Gastrocnemius medialis (tissue), 4 donors: ENCODE data around the gene AK2.

ENCODE experiments used
- POLR2A ChIP-seq, 2 donors: fragments of 450-650 bp; IDR thresholded peaks; one replicate each; pipeline ENCODE4 v1.6.1; 2017; ENCODE audit warnings: antibody characterized with exemption in 2 of 2, mild to moderate bottlenecking in 2 of 2, moderate library complexity in 2 of 2
- TF ChIP-seq, protein P1 (sequence below), 5 experiments: fragments of 450-650 bp in 3 of 5; fragments of 200-600 bp in 2 of 5; sonication (generic) in 2 of 5; IDR thresholded peaks in 4 of 5; conservative IDR thresholded peaks in 1 of 5; 1 replicate in 4 of 5; 2 replicates in 1 of 5; pipeline ENCODE4 v1.5.1; 2016 to 2019; ENCODE audit warnings: antibody characterized with exemption in 5 of 5, mild to moderate bottlenecking in 3 of 5, moderate library complexity in 3 of 5

DNA sequence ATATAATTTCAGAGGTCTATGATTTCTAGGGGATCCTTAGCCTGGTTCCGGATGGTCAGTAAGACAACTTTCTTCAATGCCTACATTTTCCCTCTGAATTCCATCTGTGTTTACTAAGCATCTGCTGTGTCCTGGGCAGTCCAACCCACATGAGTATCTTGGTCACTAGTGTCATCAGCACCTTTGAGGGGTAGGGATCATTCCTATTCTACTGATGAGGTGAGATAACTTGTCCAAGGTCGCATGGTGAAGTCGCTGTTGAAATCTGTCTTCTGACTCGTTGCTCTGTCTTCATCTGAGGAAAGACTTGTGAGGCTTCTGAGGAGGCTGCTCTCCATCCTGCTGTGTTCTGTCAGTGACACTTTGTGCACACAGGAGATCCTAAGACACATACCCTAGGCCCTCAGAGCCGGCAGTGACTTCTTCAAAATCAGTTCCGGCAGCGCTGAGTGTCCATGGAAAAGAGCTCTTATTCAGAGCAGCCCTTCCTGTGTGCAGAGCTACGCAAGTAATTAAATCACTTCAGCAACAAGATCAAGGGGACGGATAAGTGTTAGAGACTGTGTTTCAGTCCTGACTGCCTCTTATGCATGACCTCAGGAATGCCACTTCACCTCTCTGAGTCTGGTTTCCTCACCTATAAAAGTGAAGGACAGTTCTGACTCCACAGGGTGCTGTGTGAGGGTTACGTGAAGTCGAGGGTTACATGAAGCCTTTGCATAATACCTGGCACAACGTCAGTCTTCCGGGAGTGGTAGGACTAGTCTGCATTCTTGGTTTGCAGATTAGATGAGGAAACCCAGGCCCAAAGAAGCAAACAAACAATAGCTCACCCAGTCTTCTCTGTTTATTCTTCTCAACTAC is 28.4 kb downstream of the AK2 start:
- TF ChIP-seq, protein P1, sequence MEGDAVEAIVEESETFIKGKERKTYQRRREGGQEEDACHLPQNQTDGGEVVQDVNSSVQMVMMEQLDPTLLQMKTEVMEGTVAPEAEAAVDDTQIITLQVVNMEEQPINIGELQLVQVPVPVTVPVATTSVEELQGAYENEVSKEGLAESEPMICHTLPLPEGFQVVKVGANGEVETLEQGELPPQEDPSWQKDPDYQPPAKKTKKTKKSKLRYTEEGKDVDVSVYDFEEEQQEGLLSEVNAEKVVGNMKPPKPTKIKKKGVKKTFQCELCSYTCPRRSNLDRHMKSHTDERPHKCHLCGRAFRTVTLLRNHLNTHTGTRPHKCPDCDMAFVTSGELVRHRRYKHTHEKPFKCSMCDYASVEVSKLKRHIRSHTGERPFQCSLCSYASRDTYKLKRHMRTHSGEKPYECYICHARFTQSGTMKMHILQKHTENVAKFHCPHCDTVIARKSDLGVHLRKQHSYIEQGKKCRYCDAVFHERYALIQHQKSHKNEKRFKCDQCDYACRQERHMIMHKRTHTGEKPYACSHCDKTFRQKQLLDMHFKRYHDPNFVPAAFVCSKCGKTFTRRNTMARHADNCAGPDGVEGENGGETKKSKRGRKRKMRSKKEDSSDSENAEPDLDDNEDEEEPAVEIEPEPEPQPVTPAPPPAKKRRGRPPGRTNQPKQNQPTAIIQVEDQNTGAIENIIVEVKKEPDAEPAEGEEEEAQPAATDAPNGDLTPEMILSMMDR (IDR thresholded peaks at IDR 0.05 in 4 of 5, conservative IDR thresholded peaks at IDR 0.05 in 1 of 5): no peak
- no peak for TF ChIP-seq POLR2A (IDR thresholded peaks at IDR 0.05)
